Common myeloid progenitor, CD34-positive (primary cell): ENCODE measurements around the gene ATL1.

ENCODE experiments used
- CTCF ChIA-PET: fragments of 350-600 bp; sonication (Branson Sonifier 250); formaldehyde crosslinking; loops from one replicate; lab custom pipeline; 2021; ENCODE audit warnings: antibody characterized with exemption; lab: Charles Lee
- POLR2A ChIA-PET: fragments of 350-600 bp; sonication (Branson Sonifier 250); formaldehyde crosslinking; loops from one replicate; lab custom pipeline; 2021; ENCODE audit warnings: antibody characterized with exemption; lab: Charles Lee
- DNase-seq, 3 donors: peaks; one replicate each; pipeline versions ENCODE4 v3.0.0 to v3.0.0-alpha.2; 2013
- H3K27ac ChIP-seq, 2 experiments: 1 replicate in 1 of 2; 2 replicates in 1 of 2; pipeline ENCODE4 v1.7.0; 2013; ENCODE audit warnings: inconsistent platforms in 2 of 2, low read length in 2 of 2, mild to moderate bottlenecking in 2 of 2, low read depth in 1 of 2, moderate library complexity in 1 of 2; ENCODE audit not compliant: severe bottlenecking in 2 of 2, insufficient read depth in 1 of 2, poor library complexity in 1 of 2
- H3K27me3 ChIP-seq, 5 experiments: replicated peaks in 2 of 5; 1 replicate in 3 of 5; 2 replicates in 2 of 5; pipeline versions ENCODE4 v1.6.1 to v1.7.0; 2013; ENCODE audit warnings: low read length in 4 of 5, mild to moderate bottlenecking in 2 of 5, moderate library complexity in 2 of 5, inconsistent platforms in 1 of 5; ENCODE audit not compliant: insufficient read depth in 5 of 5, control insufficient read depth in 4 of 5
- H3K36me3 ChIP-seq, 4 experiments: 1 replicate in 2 of 4; 2 replicates in 2 of 4; pipeline versions ENCODE4 v1.6.1 to v1.7.0; 2013; ENCODE audit warnings: low read length in 3 of 4, control low read depth in 1 of 4, mild to moderate bottlenecking in 1 of 4; ENCODE audit not compliant: control insufficient read depth in 4 of 4, insufficient read depth in 4 of 4
- H3K4me1 ChIP-seq, 4 experiments: 1 replicate in 3 of 4; 2 replicates in 1 of 4; pipeline versions ENCODE4 v1.6.1 to v1.7.1; 2013; ENCODE audit warnings: low read length in 3 of 4, mild to moderate bottlenecking in 3 of 4, control low read depth in 1 of 4, inconsistent platforms in 1 of 4, moderate library complexity in 1 of 4; ENCODE audit not compliant: control insufficient read depth in 4 of 4, insufficient read depth in 4 of 4; ENCODE audit errors: control extremely low read depth in 1 of 4
- H3K4me3 ChIP-seq, 7 experiments: 1 replicate in 4 of 7; 2 replicates in 3 of 7; pipeline versions ENCODE4 v1.5.1 to v1.7.0; 2013; ENCODE audit warnings: mild to moderate bottlenecking in 7 of 7, low read length in 6 of 7, moderate library complexity in 6 of 7, inconsistent platforms in 2 of 7, low read depth in 2 of 7, control low read depth in 1 of 7; ENCODE audit not compliant: insufficient read depth in 4 of 7, control insufficient read depth in 1 of 7; ENCODE audit errors: extremely low read depth in 1 of 7
- H3K9me3 ChIP-seq, 5 experiments: 1 replicate in 4 of 5; 2 replicates in 1 of 5; pipeline versions ENCODE4 v1.6.1 to v1.7.1; 2013; ENCODE audit warnings: low read length in 4 of 5, mild to moderate bottlenecking in 2 of 5, inconsistent platforms in 1 of 5, low read depth in 1 of 5, moderate library complexity in 1 of 5; ENCODE audit not compliant: control insufficient read depth in 4 of 5, insufficient read depth in 2 of 5; ENCODE audit errors: control extremely low read depth in 1 of 5
- WGBS: methylation state at CpG from one replicate; pipeline ENCODE4 v1.1.5; 2013; ENCODE audit not compliant: insufficient coverage; 5-methylcytosine and 5-hydroxymethylcytosine counted together

ATL1 gene

DNA sequence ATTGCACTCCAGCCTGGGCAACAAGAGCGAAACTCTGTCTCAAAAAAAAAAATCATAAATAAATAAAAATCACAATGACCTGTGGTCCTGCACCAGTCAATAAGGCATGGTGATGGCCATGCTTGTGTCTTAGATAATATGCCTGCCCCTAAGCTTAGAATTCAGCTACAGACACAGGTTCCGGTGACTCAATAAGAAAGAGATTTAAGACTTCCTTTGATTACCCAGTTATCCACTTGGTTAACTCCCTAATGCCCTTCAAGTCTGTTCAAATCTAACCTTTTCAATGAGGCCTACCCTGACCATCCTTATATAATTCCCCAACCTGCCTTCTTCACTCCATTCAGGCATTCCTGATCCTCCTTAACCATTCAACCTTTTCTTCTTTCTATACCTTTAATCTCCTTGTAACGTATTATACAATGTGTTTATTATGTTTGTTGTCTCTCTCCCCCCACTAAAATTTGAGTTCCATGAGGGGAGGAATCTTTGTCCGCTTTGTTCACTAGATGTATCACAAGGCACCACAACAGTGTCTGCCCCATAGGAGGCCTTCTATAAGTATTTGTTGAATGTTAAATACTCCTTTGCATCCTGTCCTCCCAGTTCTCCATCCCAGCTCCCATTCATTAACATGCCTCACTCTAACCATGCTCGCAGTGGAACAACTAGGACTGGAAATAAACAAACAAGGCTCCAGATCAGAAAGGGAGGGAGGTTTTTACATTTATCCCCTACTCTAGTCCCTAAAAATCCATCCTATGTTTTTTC, 36.5 kb upstream of the ATL1 start:
- ChIA-PET POLR2A (no interaction called here), CTCF (no interaction called here)
- Histone ChIP-seq H3K4me1 (peaks cover 12 to 23% (median 16%) of the 10 kb centered on the region in 4 experiments), H3K36me3 (peaks cover 0 to 7% (median 2%) of the 10 kb centered on the region in 4 experiments), H3K27me3 (no peaks in the 10 kb centered on the region), H3K27ac (peak overlapping the region in 1 of 2 experiments; percentile 0), H3K4me3 (no peak overlapping the region), H3K9me3 (no peaks in the 10 kb centered on the region)
- WGBS, result 78% methylated on average over 1 of the region's 5 CpGs
- DNase-seq, result no peak

- CTCF ChIA-PET, result no interaction called here
- no peaks in the 10 kb centered on the region for H3K9me3 ChIP-seq
- DNase-seq, result peak in 1 of 3 donors; percentile 13
- POLR2A ChIA-PET, result no interaction called here
- peak overlapping the region in 1 of 2 experiments; percentile 0 for H3K27ac ChIP-seq
- WGBS, result 92% methylated on average over 2 of the region's 2 CpGs
- no peak overlapping the region for H3K4me3 ChIP-seq
- H3K27me3 ChIP-seq, result no peaks in the 10 kb centered on the region
- H3K36me3 ChIP-seq, result peaks cover 0 to 7% (median 2%) of the 10 kb centered on the region in 4 experiments
- peaks cover 12 to 25% (median 16%) of the 10 kb centered on the region in 4 experiments for H3K4me1 ChIP-seq
Observed at GRCh38 chr14:50524060-50524459, 35.9 kb upstream of the ATL1 start.

DNA sequence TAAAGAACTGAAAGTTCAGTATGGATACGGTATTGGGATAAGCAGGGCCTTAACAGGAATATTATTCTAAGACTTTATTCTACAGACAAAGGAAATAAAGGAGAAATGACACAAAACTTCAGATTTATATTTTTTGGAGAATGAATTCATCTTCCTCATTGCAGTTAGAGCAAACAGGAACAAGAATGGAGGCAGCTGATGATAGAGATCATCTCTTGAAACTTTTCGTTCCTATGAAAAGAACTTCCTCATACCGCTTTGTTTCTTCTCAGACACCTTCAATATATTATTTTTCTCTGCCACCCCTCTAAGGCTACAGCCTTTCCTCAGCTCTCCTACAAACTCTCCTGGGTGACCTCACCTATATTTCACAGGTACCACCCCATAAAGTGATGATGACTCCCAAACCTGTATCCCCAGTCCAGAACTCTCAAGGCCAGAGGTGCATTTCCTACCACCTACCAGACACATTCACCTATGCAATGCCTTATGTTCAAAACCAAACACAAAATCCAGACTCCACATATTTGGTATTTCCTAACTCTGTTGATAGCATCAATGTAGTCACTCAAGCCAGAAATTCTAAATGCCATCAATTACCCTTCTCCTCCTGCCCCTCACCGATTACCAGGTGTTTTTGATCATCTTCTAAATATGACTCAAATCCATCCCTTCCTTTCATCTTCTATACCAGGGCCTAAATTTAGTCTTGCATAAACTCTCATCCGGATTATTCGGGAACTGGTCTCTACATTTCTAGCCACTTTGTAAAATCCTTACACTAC, 35.0 kb upstream of the ATL1 start:
- ChIA-PET POLR2A (no interaction called here), CTCF (no interaction called here)
- WGBS, result 54% methylated on average over 5 of the region's 6 CpGs
- H3K9me3 ChIP-seq, result no peaks in the 10 kb centered on the region
- peaks cover 0 to 7% (median 2%) of the 10 kb centered on the region in 4 experiments for H3K36me3 ChIP-seq
- peak in 2 of 3 donors; percentile 47 to 65 for DNase-seq
- peak overlapping the region in 1 of 2 experiments; percentile 49 for H3K27ac ChIP-seq
- no peak overlapping the region for H3K4me3 ChIP-seq
- H3K27me3 ChIP-seq, result no peaks in the 10 kb centered on the region
- H3K4me1 ChIP-seq, result peaks cover 12 to 33% (median 22%) of the 10 kb centered on the region in 4 experiments

DNA sequence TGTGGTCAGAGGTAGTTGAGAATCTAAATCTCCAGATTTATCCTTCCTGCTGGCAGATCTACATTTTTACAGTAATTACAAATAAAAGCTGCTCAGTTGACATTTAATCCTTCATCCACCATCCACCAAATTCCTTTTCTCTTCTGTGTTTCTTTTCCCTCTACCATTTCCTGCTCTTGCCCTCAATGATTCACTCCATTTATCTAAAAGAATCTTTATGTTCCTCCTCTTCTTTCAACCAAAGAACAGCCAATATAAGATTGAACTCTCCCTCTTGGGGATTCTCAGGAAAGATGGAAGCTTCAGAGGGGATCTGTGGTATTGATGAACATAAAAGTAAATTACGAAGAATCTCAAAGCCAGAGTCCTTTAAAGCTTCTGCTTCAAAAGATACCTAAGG, 31.9 kb upstream of the ATL1 start:
- no peak overlapping the region for H3K27ac ChIP-seq
- peaks cover 0 to 7% (median 2%) of the 10 kb centered on the region in 4 experiments for H3K36me3 ChIP-seq
- ChIA-PET CTCF (interaction anchor here (1.1 to 2.0 kb wide), 3 partner anchors 13 to 676 kb away, joined by 3 to 6 read pairs (median 6); no protein-coding TSS in a partner anchor), POLR2A (no interaction called here)
- H3K27me3 ChIP-seq, result no peaks in the 10 kb centered on the region
- DNase-seq, result no peak
- no CpG with 5 or more reads among the region's 1 CpG for WGBS
- no peaks in the 10 kb centered on the region for H3K9me3 ChIP-seq
- peaks cover 25 to 48% (median 40%) of the 10 kb centered on the region in 4 experiments for H3K4me1 ChIP-seq
- no peak overlapping the region for H3K4me3 ChIP-seq

- H3K4me3 ChIP-seq, result peak overlapping the region in 2 of 7 experiments; percentile 2 to 33
- H3K27ac ChIP-seq, result no peak overlapping the region
- ChIA-PET POLR2A (no interaction called here), CTCF (interaction anchor here (1.1 to 2.0 kb wide), 4 partner anchors 14 to 678 kb away, joined by 3 to 6 read pairs (median 4); no protein-coding TSS in a partner anchor)
- H3K9me3 ChIP-seq, result no peaks in the 10 kb centered on the region
- peaks cover 25 to 54% (median 41%) of the 10 kb centered on the region in 4 experiments for H3K4me1 ChIP-seq
- H3K27me3 ChIP-seq, result no peaks in the 10 kb centered on the region
- H3K36me3 ChIP-seq, result peaks cover 0 to 7% (median 0%) of the 10 kb centered on the region in 4 experiments
- peak in 2 of 3 donors; percentile 32 to 56 for DNase-seq
- WGBS, result 38% methylated on average over 5 of the region's 6 CpGs
Observed at GRCh38 chr14:50529288-50530179, 30.4 kb upstream of the ATL1 start.

DNA sequence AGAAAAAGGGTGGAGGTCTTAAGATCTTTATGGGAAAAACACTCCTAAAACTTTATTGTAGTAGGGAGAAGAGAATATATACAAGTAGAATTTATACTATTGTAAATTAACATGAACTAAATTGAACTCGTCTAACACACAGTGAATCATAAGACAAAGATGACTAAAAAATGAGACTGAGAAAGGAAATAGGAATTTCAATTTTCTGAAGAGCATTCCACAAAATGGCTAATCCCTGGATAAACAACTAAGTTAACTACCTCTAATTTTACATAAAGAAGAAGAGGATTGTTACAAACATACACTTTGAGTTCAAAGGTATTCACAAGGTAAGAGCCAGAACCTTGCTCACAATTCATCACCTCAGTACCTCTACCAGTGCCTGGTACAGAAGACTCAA, 29.6 kb upstream of the ATL1 start:
- no CpG with 5 or more reads among the region's 1 CpG for WGBS
- H3K4me1 ChIP-seq, result peaks cover 27 to 52% (median 36%) of the 10 kb centered on the region in 4 experiments
- no peaks in the 10 kb centered on the region for H3K27me3 ChIP-seq
- POLR2A ChIA-PET, result no interaction called here
- peaks cover 0 to 7% (median 0%) of the 10 kb centered on the region in 4 experiments for H3K36me3 ChIP-seq
- CTCF ChIA-PET, result no interaction called here
- H3K9me3 ChIP-seq, result no peaks in the 10 kb centered on the region
- H3K4me3 ChIP-seq, result peak overlapping the region in 5 of 7 experiments; percentile 33 to 93 (median 87)
- DNase-seq, result no peak
- H3K27ac ChIP-seq, result no peak overlapping the region
